ENCODE data around the gene OSTC.

The OSTC gene

GRCh38 chr4:108693211-108693610 is 42.8 kb downstream of the OSTC start:
- H3K4me3 ChIP-seq = no peak overlapping the region
- no peaks in the 10 kb centered on the region for H3K9me3 ChIP-seq
- no peaks in the 10 kb centered on the region for H3K27me3 ChIP-seq
- no peaks in the 10 kb centered on the region for H3K36me3 ChIP-seq
- no peaks in the 10 kb centered on the region for H4K20me1 ChIP-seq
- H3K27ac ChIP-seq = no peak overlapping the region
- no peak overlapping the region for H3K9ac ChIP-seq
- H3K4me2 ChIP-seq = peak overlapping the region; percentile 62
- H3K4me1 ChIP-seq = peaks cover 15% of the 10 kb centered on the region
- no peak for TF ChIP-seq Cebpa-rat (IDR thresholded peaks at IDR 0.05)

DNA sequence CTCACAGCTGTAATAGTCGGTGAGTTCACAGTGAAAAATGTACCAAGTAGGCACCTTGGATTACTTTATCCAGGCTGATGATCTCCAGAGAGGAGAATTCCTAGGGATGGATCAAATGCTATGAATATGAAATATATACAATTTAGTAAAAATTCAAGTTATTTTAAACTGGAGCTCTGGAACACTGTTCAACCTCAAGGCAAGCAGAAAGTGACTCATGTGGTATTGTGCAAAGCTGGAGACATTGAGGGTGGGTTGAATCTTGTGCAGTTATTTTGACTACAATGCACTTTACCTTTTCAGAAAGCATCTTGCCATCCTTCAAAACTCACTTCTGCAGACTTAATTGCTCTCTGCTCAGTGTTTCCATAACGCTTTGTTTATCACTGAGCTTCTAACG is 43.4 kb downstream of the OSTC start:
- no peak for TF ChIP-seq Cebpa-rat (IDR thresholded peaks at IDR 0.05)
- Histone ChIP-seq H3K4me1 (peaks cover 15% of the 10 kb centered on the region), H3K4me3 (no peak overlapping the region), H3K4me2 (no peak overlapping the region), H3K36me3 (no peaks in the 10 kb centered on the region), H3K27me3 (no peaks in the 10 kb centered on the region), H4K20me1 (no peaks in the 10 kb centered on the region), H3K9ac (no peak overlapping the region), H3K27ac (no peak overlapping the region), H3K9me3 (no peaks in the 10 kb centered on the region)

DNA sequence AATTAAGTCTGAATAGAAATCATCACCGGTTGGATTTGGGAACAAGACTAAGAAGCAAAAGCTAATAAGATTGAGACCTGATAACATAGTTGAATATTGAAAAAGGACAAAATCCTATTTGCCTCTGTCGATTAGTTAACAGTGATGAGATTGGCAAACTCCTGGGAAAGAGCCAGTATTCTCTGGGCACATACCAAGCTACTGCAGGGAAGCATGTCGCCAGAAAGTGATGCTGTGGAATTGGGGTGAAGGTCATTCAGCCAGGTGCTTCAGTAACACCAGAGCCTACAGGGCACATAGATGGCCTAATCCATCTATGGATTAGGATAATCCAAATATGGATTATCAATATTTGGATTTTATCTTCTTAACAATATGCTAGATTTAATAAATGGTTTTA is 44.0 kb downstream of the OSTC start:
- TF ChIP-seq Cebpa-rat (IDR thresholded peaks at IDR 0.05) = no peak
- Histone ChIP-seq H3K4me1 (peaks cover 15% of the 10 kb centered on the region), H3K9me3 (no peaks in the 10 kb centered on the region), H4K20me1 (no peaks in the 10 kb centered on the region), H3K4me3 (no peak overlapping the region), H3K9ac (no peak overlapping the region), H3K36me3 (no peaks in the 10 kb centered on the region), H3K27ac (no peak overlapping the region), H3K4me2 (no peak overlapping the region), H3K27me3 (no peaks in the 10 kb centered on the region)

DNA sequence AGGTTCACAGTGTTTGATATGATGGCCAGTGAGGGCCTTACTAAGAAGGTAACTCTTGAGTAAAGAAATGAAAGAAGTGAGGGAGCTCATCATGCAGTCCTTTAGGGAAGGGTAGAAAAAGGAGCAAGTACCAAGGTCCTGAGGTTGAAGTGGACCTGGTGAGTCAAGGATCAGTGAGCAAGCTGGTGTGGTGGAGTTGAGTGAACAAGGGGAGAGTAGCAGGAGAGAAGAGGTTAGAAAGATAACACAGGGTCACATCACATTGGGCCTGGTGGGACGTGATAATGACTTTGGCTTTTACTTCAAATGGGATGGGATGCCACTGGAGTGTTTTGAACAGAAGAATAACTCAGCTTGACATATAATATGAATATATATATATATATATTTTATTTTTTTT is 44.7 kb downstream of the OSTC start:
- Histone ChIP-seq H3K27ac (no peak overlapping the region), H3K4me3 (no peak overlapping the region), H4K20me1 (no peaks in the 10 kb centered on the region), H3K27me3 (no peaks in the 10 kb centered on the region), H3K36me3 (no peaks in the 10 kb centered on the region), H3K9me3 (no peaks in the 10 kb centered on the region), H3K4me1 (peaks cover 15% of the 10 kb centered on the region), H3K4me2 (no peak overlapping the region), H3K9ac (no peak overlapping the region)
- TF ChIP-seq Cebpa-rat (IDR thresholded peaks at IDR 0.05) = no peak

GRCh38 chr4:108696160-108696559 is 45.8 kb downstream of the OSTC start:
- no peaks in the 10 kb centered on the region for H3K9me3 ChIP-seq
- no peaks in the 10 kb centered on the region for H4K20me1 ChIP-seq
- TF ChIP-seq Cebpa-rat (IDR thresholded peaks at IDR 0.05) = no peak
- H3K4me3 ChIP-seq = no peak overlapping the region
- no peak overlapping the region for H3K9ac ChIP-seq
- peaks cover 15% of the 10 kb centered on the region for H3K4me1 ChIP-seq
- no peaks in the 10 kb centered on the region for H3K36me3 ChIP-seq
- H3K27me3 ChIP-seq = no peaks in the 10 kb centered on the region
- H3K27ac ChIP-seq = no peak overlapping the region
- H3K4me2 ChIP-seq = no peak overlapping the region

GRCh38 chr4:108700081-108700757 is 49.8 kb downstream of the OSTC start:
- Histone ChIP-seq H3K4me1 (peaks cover 20% of the 10 kb centered on the region), H3K9me3 (no peaks in the 10 kb centered on the region), H3K27ac (no peak overlapping the region), H4K20me1 (no peaks in the 10 kb centered on the region), H3K4me3 (no peak overlapping the region), H3K36me3 (no peaks in the 10 kb centered on the region), H3K27me3 (no peaks in the 10 kb centered on the region), H3K4me2 (no peak overlapping the region), H3K9ac (no peak overlapping the region)
- no peak for TF ChIP-seq Cebpa-rat (IDR thresholded peaks at IDR 0.05)

DNA sequence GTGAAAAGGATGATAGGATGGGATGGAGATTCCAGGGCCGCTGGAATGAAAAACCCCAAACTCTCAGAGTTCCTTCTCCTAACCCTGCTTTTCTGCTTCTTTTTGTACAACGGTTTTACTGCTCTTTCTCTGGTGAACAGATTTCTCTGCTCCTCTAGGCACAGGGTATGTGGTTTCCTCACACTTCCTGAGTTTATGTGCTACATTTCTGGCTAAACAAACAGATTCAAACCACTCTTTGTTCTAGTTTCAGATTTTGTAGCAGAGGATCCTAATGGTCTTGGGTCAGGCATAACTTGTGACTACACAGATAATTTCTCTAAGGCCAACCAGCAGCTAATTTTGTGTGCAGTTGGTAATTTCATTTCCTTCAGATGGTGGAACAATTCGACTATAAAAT is 52.6 kb downstream of the OSTC start:
- no peak for TF ChIP-seq Cebpa-rat (IDR thresholded peaks at IDR 0.05)
- Histone ChIP-seq H3K36me3 (no peaks in the 10 kb centered on the region), H3K4me1 (peaks cover 20% of the 10 kb centered on the region), H3K4me2 (peak overlapping the region; percentile 69), H3K9ac (peak overlapping the region; percentile 30; the same call in 1 of the 2 replicates), H3K27me3 (no peaks in the 10 kb centered on the region), H3K9me3 (0 out of 2 replicates have a peak, but pooled peaks cover 1% of the 10 kb centered on the region), H3K27ac (peak overlapping the region; percentile 48; the same call in 1 of the 2 replicates), H4K20me1 (no peaks in the 10 kb centered on the region), H3K4me3 (no peak overlapping the region)

DNA sequence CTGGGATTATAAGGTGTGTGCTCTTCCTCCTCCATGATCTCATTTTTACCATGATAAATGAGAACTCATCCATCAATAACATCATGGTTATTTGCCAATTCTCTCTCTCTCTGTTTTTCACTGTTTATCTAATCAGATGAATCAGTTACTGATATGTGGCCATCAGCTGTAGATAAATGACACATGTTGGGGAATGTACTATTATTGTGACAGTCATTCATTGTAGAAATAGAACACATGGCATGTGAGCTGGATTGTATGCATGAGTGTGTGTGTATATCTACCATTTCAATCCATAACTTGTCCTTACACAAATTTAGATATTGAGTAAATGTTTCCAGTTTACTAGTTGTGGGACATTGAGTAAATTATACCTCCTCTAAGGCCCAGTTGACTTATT is 53.0 kb downstream of the OSTC start:
- H3K4me2 ChIP-seq = peak overlapping the region; percentile 69

GRCh38 chr4:108703966-108704365 is 53.6 kb downstream of the OSTC start:
- H3K4me1 ChIP-seq = peaks cover 20% of the 10 kb centered on the region
- 0 out of 2 replicates have a peak, but pooled peaks cover 5% of the 10 kb centered on the region for H3K9me3 ChIP-seq
- TF ChIP-seq Cebpa-rat (IDR thresholded peaks at IDR 0.05) = no peak
- no peaks in the 10 kb centered on the region for H4K20me1 ChIP-seq
- H3K4me2 ChIP-seq = no peak overlapping the region
- H3K9ac ChIP-seq = no peak overlapping the region
- H3K27me3 ChIP-seq = no peaks in the 10 kb centered on the region
- H3K27ac ChIP-seq = no peak overlapping the region
- no peaks in the 10 kb centered on the region for H3K36me3 ChIP-seq
- no peak overlapping the region for H3K4me3 ChIP-seq

More for the DNA sequence above, 53.0 kb downstream of the OSTC start:
- no peak overlapping the region for H3K9ac ChIP-seq
- H4K20me1 ChIP-seq = no peaks in the 10 kb centered on the region
- no peak overlapping the region for H3K4me3 ChIP-seq
- H3K27ac ChIP-seq = peak overlapping the region; percentile 48; the same call in 1 of the 2 replicates
- 0 out of 2 replicates have a peak, but pooled peaks cover 5% of the 10 kb centered on the region for H3K9me3 ChIP-seq
- H3K27me3 ChIP-seq = no peaks in the 10 kb centered on the region
- TF ChIP-seq Cebpa-rat (IDR thresholded peaks at IDR 0.05) = no peak
- H3K4me1 ChIP-seq = peaks cover 20% of the 10 kb centered on the region
- H3K36me3 ChIP-seq = no peaks in the 10 kb centered on the region

DNA sequence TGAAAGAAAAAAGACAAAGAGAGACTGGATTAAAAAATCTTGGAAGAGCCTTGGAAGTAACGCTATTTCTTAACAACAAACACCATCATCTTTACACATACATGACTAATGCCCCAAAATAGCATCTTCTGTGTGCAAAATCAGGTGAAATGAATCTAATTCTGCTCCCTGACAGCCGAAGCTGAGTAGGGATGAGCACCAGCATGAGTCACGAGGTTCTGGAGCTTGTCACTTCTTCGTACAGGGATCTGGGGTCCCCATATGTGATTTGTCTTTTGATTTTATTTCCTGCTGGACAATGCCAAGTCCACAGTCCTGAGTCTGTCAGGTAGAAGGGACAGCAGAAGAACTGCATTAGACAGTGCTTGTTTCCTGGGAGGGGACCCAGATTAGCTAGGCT is 55.9 kb downstream of the OSTC start:
- no peak for TF ChIP-seq Cebpa-rat (IDR thresholded peaks at IDR 0.05)

More for the DNA sequence above, 55.9 kb downstream of the OSTC start:
- no peaks in the 10 kb centered on the region for H4K20me1 ChIP-seq
- H3K27ac ChIP-seq = no peak overlapping the region
- 0 out of 2 replicates have a peak, but pooled peaks cover 5% of the 10 kb centered on the region for H3K9me3 ChIP-seq
- H3K4me2 ChIP-seq = no peak overlapping the region
- no peaks in the 10 kb centered on the region for H3K27me3 ChIP-seq
- no peak overlapping the region for H3K4me3 ChIP-seq
- no peak overlapping the region for H3K9ac ChIP-seq
- H3K4me1 ChIP-seq = peaks cover 20% of the 10 kb centered on the region
- H3K36me3 ChIP-seq = no peaks in the 10 kb centered on the region

Measured in BLaER1 (cell line).